GM12892 (cell line): Measurements from ENCODE around the gene TRAF6.

Experiments
- POLR2AphosphoS5 ChIP-seq: IDR thresholded peaks from 2 replicates; pipeline ENCODE4 v1.6.1; 2011; ENCODE audit warnings: low read depth, low read length, control low read depth
- TAF1 ChIP-seq: IDR thresholded peaks from 2 replicates; pipeline ENCODE4 v1.6.1; 2011; ENCODE audit warnings: low read depth, mild to moderate bottlenecking, control low read depth, low read length, borderline replicate concordance

DNA sequence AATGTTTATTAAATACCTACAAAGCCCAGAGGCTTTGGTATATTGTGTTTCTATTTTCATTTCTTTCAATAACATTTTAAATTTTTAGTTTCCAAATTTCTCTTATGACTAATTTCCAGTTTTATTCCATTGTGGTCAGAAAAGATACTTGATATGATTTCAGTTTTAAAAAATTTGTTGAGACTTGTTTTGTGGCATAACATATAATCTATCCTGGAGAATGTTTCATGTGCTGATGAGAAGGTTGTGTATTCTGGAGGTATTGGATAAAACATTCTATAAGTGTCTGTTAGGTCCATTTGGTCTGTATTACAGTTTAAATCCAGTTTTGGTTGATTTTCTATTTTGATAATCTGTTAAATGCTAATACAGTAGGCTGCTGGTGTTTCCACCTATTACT, 47.9 kb upstream of the TRAF6 start:
- TF ChIP-seq POLR2AphosphoS5: no peak
- TF ChIP-seq TAF1: no peak
